IPS DF 4.7 (cell line): Measurements from ENCODE around the gene ANO2.

ENCODE experiments used
- DNase-seq: peaks from one replicate; pipeline ENCODE4 v3.0.0-alpha.2; 2013; ENCODE audit warnings: low spot score; ENCODE audit errors: extremely low read depth

The ANO2 gene

DNA sequence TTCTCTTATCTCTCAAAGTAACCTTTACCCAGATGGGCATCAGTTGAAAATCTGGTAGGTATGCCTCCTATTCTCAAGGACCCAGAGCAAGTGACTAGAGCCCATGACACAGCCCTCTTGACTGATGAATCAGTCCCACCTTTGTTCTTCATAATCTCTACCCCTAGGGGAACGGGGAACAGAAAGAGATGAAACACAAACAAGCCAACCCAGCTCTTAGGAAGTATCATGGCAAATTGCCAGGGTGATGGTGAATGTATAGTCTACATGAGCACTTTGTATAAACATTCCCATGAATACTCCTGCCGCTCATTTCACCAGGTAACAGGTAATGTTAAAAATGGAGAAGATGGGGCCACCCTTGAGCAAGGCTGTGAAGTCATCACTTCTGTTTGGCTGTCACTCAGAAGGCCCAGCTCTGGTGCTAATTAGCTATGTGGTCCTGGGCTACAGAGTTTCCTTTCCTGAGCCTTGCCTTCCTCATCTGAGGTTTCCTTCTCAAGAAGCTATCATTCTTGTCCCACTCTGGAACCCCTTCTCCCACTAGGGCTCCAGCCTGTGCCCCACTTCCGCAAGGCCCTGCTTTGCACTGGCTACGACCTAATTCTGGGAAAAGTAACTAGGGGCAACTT, 161.7 kb downstream of the ANO2 start:
- no peak for DNase-seq

DNA sequence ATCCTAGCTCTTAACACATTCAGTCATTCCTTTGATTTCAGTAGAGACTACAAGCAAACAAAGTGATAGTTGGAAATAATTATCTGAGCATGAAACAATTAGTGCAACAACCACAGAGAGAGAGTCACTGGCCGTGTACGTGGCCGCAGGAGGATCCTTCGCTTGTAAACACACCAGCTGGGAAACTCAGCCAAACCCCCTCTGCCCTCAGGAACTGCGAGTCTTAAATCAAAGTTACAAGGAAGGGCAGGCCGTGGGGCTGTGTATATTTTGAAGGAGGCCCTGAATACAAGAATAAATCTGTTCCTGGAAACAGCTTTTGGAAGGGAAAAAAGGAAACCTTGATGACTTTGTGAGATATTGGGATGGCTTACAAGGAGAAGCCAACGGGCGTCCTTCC, 164.5 kb downstream of the ANO2 start:
- no peak for DNase-seq

GRCh38 chr12:5779401-5779800, 165.7 kb downstream of the ANO2 start:
- DNase-seq, result no peak

GRCh38 chr12:5778821-5779220, 166.2 kb downstream of the ANO2 start:
- DNase-seq, result no peak

DNA sequence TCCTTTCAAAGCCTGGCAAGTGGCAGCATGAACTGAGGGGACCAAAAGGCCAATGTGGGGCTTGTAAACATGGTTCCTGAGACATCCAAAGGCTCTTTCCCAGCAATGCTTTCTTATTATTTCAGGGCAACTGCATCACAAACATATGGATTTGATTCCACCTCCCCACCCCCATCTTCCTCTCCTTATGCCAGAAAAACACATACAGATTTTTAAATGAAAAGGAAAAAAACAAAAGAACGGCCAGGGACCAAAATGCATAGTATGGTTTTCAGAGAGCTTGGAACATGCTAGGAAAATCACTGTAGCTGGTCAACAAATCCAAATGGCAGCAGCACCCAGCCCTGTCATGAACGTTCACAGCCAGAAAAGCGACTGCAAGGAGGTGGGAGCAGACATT, 167.6 kb downstream of the ANO2 start:
- no peak for DNase-seq

- no peak for DNase-seq
These were observed 169.0 kb downstream of the ANO2 start for GRCh38 chr12:5776091-5776490.

- no peak for DNase-seq
These were observed 171.5 kb downstream of the ANO2 start for GRCh38 chr12:5773550-5773949.

- DNase-seq, result no peak
These were observed 173.3 kb downstream of the ANO2 start for GRCh38 chr12:5771756-5772155.

- no peak for DNase-seq
These were observed 174.3 kb downstream of the ANO2 start for GRCh38 chr12:5770727-5771126.

GRCh38 chr12:5768581-5769196, 176.4 kb downstream of the ANO2 start:
- no peak for DNase-seq

GRCh38 chr12:5768171-5768570, 176.9 kb downstream of the ANO2 start:
- no peak for DNase-seq

DNA sequence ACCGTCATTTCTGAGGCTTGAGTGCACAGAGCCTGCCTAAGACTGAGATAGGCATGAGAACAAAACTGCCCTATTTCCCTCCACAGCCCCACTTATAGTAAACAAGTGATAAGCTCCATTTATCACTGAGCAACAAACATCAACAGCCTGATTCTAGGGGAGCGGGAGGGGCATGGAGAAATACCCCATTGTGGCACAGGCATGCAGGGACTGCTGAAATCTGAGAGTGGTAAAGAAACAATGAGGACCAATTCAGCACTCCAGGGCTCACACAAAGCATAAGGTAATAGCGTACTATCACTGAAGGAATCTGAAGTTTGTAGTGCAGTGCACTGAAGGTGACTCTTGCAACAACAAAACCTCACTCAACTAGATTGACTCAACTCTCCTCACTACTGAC, 186.7 kb downstream of the ANO2 start:
- DNase-seq, result no peak

DNA sequence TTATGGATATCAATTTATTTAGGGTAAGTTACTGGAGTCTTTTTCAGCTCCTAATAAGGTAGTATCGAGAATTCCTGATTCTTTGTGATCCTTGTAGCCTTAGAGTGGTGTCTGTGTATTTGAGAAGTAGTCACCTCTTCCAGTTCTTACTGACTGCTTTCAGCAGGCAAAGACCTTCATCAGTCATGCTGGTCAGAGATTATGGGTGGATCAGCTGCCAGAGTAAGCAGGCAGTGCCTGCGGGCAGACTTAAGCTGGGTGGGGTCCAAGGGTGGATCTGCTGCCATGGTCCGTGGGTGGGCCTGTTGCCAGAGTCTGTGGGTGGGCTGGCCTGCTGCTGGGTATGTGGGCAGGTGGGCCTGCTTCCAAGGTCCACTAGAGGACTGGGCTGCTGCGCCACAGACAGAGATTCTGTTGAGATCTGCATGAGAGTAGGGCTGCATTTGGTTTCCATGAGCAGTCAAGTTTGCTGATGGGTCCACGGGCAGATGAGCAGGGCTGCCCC, 188.7 kb downstream of the ANO2 start:
- no peak for DNase-seq

DNA sequence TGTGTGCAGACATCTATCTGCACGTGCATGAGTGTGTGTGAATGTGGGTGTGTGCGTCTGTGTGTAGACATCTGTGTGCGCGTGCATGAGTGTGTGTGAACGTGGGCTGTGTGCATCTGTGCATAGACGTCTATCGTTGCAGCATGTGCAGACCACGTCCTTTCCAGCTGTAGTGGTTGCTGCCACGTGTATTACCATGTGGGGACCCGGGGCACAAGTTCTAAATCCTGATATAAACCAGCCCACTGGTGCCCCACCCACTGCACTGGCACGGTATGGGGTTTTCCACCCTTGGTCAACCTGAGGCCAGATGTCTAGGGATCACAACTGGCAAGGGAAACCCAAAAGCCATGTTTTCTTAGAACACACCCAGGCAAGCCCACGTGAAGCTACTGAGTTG, 197.0 kb downstream of the ANO2 start:
- no peak for DNase-seq

GRCh38 chr12:5746917-5747316, 198.1 kb downstream of the ANO2 start:
- DNase-seq, result no peak

DNA sequence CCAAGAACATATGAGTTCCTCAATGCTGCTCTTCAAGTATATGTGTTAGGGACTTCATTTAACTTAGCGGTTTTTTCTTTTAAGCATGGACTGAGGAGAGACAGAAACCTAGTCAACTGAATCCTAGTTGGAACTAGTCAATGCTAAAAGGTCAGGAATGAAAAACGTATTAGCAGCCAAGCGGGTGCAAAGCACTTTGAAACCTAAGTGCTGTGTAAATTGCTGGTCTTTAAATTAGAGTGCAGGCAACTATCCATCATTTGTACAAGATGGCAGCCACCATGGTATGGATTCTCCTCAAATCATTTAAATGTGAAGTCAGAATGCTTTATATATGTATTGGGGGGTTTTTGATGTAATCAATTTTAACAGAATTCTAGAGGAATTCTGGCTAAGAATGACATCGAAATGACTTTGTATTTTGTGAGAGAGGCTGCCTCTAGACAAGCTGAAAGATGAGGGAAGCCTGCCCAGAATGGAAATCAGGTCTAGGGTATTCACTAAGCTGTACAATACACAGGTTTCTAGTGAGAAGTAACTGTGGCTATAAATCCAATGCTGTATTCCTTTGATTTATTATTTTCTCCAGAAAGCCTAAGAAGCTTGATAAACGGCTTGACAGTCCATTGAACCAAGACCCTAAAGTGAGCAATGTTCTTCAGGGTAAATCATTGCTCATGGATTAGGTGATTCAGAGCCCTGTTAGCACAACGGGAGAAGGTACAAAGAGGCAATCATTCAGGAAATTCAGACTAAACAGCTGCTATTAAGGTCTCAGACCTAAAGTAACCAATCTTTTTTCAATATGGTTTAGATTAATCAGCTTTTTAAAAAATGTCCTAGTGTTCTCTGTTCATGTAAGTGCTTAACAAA, 198.8 kb downstream of the ANO2 start:
- DNase-seq, result no peak

DNA sequence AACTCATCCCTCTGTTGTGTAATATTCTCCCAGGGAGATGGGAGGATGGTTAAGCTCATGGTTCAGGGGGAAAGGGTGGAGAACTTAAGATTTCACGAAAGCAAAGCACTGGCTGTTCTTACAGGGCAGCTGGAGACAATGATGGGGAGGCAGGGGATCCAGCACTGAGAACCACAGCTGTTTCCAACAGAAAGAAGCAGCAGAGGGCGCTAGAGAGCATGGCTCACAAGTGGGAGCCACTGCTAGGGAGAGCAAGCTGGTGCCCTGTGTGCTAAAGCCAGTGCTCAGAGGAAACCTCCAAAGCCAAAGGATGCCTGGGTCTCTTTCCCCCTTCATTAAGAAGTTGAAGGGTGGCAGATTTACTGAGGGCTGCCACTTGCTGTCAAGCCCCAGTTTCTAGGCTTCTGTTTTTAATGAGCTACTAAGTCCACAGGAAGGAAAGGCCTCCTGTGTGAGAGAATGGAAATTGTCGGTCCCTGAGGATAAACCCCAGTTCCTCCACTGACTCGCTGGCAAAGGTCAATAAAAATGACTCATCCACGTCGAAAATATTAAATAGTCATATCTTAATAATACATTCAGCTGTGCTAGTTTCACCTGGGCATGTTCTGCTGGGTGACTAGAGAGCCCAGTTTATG, 199.7 kb downstream of the ANO2 start:
- peak; percentile 72 for DNase-seq

DNA sequence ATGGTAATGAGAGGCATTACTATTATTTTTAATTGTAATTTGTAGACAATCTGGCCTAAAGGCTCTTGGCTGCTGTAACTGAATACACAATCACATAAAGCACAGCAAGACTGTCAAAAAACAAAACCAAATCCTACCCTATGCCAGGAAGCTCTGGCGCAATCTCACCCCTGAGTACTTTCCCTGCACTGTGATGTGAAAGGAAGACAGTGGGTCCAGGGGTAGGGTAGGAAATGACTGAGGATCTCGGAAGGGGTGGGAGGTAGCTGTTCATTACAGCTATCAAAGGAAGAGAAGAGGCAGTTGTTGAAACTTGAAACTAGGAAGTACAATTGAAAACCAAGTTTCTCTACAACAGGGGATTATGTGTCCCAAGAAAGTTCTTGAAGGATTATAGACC, 202.8 kb downstream of the ANO2 start:
- DNase-seq, result no peak

DNA sequence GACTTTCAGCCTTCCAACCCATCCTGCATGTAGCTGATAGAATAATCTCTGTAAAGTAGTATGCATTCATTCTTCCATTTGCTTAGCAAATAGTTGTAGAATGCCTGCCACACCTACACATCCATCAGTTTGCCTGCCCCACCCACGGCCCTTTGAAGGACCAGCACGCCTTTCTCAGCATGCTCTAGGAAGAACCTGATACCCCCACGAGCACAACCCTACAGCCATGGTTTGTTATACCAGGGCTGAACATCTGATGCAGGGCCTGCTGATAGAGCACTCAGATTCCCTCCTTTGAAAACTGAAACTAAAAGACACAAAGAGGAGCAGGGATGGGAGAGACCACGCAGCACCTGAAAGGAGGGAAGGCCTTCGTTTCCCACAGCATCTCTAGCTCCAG, 205.1 kb downstream of the ANO2 start:
- DNase-seq, result no peak

GRCh38 chr12:5737778-5738177, 207.3 kb downstream of the ANO2 start:
- DNase-seq, result no peak

DNA sequence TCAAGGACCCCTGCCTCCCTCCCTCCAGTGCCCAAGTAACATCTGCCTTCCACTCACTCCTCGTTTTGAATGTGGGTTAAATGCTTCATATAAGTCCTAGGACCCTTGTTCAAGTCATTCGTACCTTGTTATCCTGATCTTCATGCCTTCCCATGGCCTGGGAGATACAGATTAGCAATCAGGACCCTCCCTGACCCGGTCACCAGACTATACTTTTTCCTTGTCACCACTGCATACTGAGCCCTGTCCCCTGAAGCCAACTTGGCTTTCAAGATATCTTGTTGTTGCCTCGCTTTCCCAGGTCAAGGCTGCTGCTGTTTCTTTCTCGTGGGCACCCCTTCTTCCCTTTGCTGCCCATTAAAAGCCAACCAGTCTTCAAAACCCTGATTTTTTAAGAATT, 208.5 kb downstream of the ANO2 start:
- no peak for DNase-seq

DNA sequence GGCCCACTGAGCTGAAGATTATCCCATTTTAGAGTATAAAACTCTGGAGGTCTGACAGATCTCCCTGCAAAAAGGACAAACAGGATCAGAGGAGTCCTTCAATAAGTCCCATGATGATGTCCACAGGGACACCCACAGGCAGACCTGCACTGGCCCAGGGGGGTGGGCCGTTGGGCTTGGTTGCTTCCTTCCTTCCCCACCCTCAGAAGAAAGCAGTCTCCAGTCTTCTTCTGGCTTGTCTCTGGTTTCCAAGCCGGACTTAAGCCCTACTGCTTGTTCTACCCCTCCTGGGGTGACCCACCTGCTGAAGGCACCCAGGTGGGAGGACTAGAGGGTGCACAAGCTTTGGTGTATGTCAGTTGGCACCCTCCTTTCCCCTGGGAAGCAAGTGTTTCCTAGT, 209.0 kb downstream of the ANO2 start:
- no peak for DNase-seq
